Activated B cell treated with CpG ODN at 0.5 μM for 24 hours (primary cell): ENCODE data around the gene MDN1. TPM values are rescaled to one million over a fixed set of nuclear protein-coding genes. Genes with fewer than 3 reads are reported as not detected.

Source experiments
- ATAC-seq: fragments of 200-7000 bp; cut with Tn5 transposase; one replicate; pipeline ENCODE4 v1.10.0; 2021; ENCODE audit warnings: low read depth, mild to moderate bottlenecking, moderate library complexity
- CTCF ChIA-PET: fragments of 350-600 bp; sonication (Branson Sonifier 250); formaldehyde crosslinking; loops from one replicate; lab custom pipeline; 2021; ENCODE audit warnings: antibody characterized with exemption; lab: Charles Lee
- POLR2A ChIA-PET: fragments of 350-600 bp; sonication (Branson Sonifier 250); formaldehyde crosslinking; loops from one replicate; lab custom pipeline; 2021; ENCODE audit warnings: antibody characterized with exemption; lab: Charles Lee
- DNase-seq: peaks from one replicate; pipeline ENCODE4 v3.0.0; 2022
- H3K27ac Mint-ChIP-seq: one replicate; pipeline ENCODE4 v1.8.0; 2020; ENCODE audit warnings: mixed read lengths
- H3K27me3 Mint-ChIP-seq: one replicate; pipeline ENCODE4 v1.8.0; 2021; ENCODE audit warnings: mixed read lengths
- H3K36me3 Mint-ChIP-seq: one replicate; pipeline ENCODE4 v1.8.0; 2021; ENCODE audit warnings: low read depth, mixed read lengths
- H3K4me1 Mint-ChIP-seq: one replicate; pipeline ENCODE4 v1.8.0; 2021; ENCODE audit warnings: mixed read lengths
- H3K4me3 Mint-ChIP-seq: one replicate; pipeline ENCODE4 v1.8.0; 2020; ENCODE audit warnings: mild to moderate bottlenecking, mixed read lengths
- H3K9me3 Mint-ChIP-seq: one replicate; pipeline ENCODE4 v1.8.0; 2020; ENCODE audit warnings: mixed read lengths
- CTCF ChIP-seq: fragments of 200-600 bp; IDR thresholded peaks from one replicate; pipeline ENCODE4 v1.8.0; 2022; ENCODE audit warnings: antibody characterized with exemption, mild to moderate bottlenecking
- intact Hi-C: fragments of 100-400 bp; cut with micrococcal nuclease; formaldehyde crosslinking; loops from one replicate; pipeline ENCODE4 v1.15.1; 2024
- total RNA-seq: library from RNA; stranded (reverse); gene quantifications from 2 replicates; pipeline ENCODE4 v1.2.3, GENCODE V29; 2022

Gene MDN1
- total RNA-seq, 1 donor from 2014 or later = 65.4 TPM

- Mint-ChIP-seq H3K4me3 (no peak overlapping the region), H3K27ac (peak overlapping the region; percentile 35), H3K27me3 (no peaks in the 10 kb centered on the region), H3K36me3 (peaks cover 26% of the 10 kb centered on the region), H3K9me3 (no peaks in the 10 kb centered on the region), H3K4me1 (peaks cover 44% of the 10 kb centered on the region)
- ATAC-seq (no peak), DNase-seq (no peak)
- intact Hi-C loops = no loop called here
- CTCF ChIA-PET = no interaction called here
- POLR2A ChIA-PET = interaction anchor here (0.6 to 0.7 kb wide), 2 partner anchors 11 to 706 kb away, joined by 3 to 10 read pairs; no protein-coding TSS in a partner anchor
- TF ChIP-seq CTCF = no peak
These were observed 20.9 kb upstream of the MDN1 start for GRCh38 chr6:89840538-89840937.

GRCh38 chr6:89836639-89837222, 17.1 kb upstream of the MDN1 start:
- peaks cover 55% of the 10 kb centered on the region for H3K4me1 Mint-ChIP-seq
- H3K27ac Mint-ChIP-seq = peak overlapping the region; percentile 66
- H3K27me3 Mint-ChIP-seq = no peaks in the 10 kb centered on the region
- TF ChIP-seq CTCF = no peak
- peak overlapping the region; percentile 0 for H3K4me3 Mint-ChIP-seq
- peak; percentile 13 for ATAC-seq
- no peaks in the 10 kb centered on the region for H3K9me3 Mint-ChIP-seq
- peaks cover 41% of the 10 kb centered on the region for H3K36me3 Mint-ChIP-seq
- DNase-seq = no peak
- CTCF ChIA-PET = no interaction called here
- intact Hi-C loops = no loop called here
- POLR2A ChIA-PET = interaction anchor here (0.7 to 1.0 kb wide), 2 partner anchors 8 to 68 kb away, joined by 3 to 5 read pairs; no protein-coding TSS in a partner anchor

- peaks cover 34% of the 10 kb centered on the region for H3K36me3 Mint-ChIP-seq
- no peaks in the 10 kb centered on the region for H3K27me3 Mint-ChIP-seq
- peaks cover 61% of the 10 kb centered on the region for H3K4me1 Mint-ChIP-seq
- no peak for TF ChIP-seq CTCF
- intact Hi-C loops = loop anchor here (2.0 kb wide), 1 partner anchor 16 kb away; the partner anchor contains the start of gene MDN1
- H3K9me3 Mint-ChIP-seq = no peaks in the 10 kb centered on the region
- POLR2A ChIA-PET = interaction anchor here (3.3 kb wide), 1 partner anchor 16 kb away, joined by 17 read pairs; the partner anchor contains the start of gene MDN1
- peak overlapping the region; percentile 73 for H3K4me3 Mint-ChIP-seq
- CTCF ChIA-PET = no interaction called here
- DNase-seq (no peak), ATAC-seq (peak; percentile 90)
- H3K27ac Mint-ChIP-seq = peak overlapping the region; percentile 82
These were observed 15.5 kb upstream of the MDN1 start for GRCh38 chr6:89834884-89835792.

- no peak for TF ChIP-seq CTCF
- POLR2A ChIA-PET = interaction anchor here (4.0 kb wide), 1 partner anchor 11 kb away, joined by 87 read pairs; the partner anchor contains the start of gene MDN1
- Mint-ChIP-seq H3K27ac (peak overlapping the region; percentile 96), H3K9me3 (no peaks in the 10 kb centered on the region), H3K4me3 (peak overlapping the region; percentile 99), H3K36me3 (peaks cover 30% of the 10 kb centered on the region), H3K4me1 (peaks cover 42% of the 10 kb centered on the region), H3K27me3 (no peaks in the 10 kb centered on the region)
- ATAC-seq = no peak
- intact Hi-C loops = no loop called here
- CTCF ChIA-PET = no interaction called here
- no peak for DNase-seq
These were observed 10.7 kb upstream of the MDN1 start for GRCh38 chr6:89830170-89830809.
